Fibroblast of the aortic adventitia (primary cell): Measurements from ENCODE around the gene TWIST2. TPM values are rescaled to one million over a fixed set of nuclear protein-coding genes. Genes with fewer than 3 reads are reported as not detected.
A peak's percentile ranks its signal among the peaks of the same experiment; 100 is the strongest.

ENCODE experiments used
- DNase-seq: peaks from one replicate; pipeline ENCODE4 v3.0.0-alpha.2; 2010; ENCODE audit warnings: low read depth
- H3K4me3 ChIP-seq: 2 replicates; pipeline ENCODE4 v1.5.1; 2011; ENCODE audit warnings: low read depth, mild to moderate bottlenecking, control low read depth, low read length, moderate library complexity
- CTCF ChIP-seq: IDR thresholded peaks from 2 replicates; pipeline ENCODE4 v1.5.1; 2011; ENCODE audit warnings: mild to moderate bottlenecking, low read length, control low read depth, inconsistent platforms; ENCODE audit not compliant: insufficient read depth
- total RNA-seq: library from RNA; depleted of rRNA; stranded (reverse); fragments of >200 nt; gene quantifications from 2 replicates; pipeline ENCODE4 v1.2.3, GENCODE V29; 2012; ENCODE audit warnings: low replicate concordance

Gene TWIST2
- total RNA-seq, 1 donor: 64.1 TPM

DNA sequence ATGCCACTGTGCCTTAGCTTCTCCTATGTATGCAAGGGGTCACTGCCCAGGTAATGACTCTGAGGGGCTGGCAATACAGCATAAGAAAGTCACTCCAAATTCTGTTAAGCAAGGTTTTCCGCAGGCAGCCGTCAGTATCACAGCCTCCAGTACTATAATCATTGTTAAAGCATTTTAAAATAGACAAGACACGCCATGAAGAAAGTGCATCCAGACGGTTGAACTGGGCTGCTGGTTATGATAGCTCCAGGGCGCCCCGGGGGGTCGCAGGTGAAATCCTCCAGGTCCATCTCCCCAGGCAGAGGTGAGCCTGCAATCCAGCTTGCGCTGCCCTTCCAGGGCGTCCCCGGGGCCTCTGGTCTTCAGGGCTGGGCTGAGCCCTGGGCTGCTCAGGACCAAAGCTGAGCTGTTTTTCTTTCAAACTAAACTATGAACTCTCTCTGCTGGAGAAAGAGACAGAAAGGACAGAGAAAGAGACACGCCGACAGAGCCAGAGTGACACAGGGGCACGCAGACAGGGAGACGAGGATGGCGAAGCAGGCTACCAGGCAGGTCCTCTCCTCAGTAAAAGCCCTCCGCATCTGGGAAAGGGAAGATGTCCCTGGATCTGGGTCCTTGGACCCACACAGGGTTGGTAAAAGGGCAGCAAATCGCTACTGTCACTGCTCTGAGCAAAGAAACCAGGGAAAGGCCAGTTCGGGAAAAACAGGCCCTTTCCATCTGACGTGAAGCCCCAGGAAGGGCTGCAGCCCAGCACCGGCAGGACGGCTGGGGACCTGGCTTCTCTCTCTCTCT, 2.1 kb upstream of the TWIST2 start:
- peak; percentile 46 for DNase-seq
- peak overlapping the region; percentile 80 for H3K4me3 ChIP-seq
- TF ChIP-seq CTCF: no peak

GRCh38 chr2:238846378-238846627, 1.6 kb upstream of the TWIST2 start:
- no peak for TF ChIP-seq CTCF
- DNase-seq: peak; percentile 53
- peak overlapping the region; percentile 80 for H3K4me3 ChIP-seq

DNA sequence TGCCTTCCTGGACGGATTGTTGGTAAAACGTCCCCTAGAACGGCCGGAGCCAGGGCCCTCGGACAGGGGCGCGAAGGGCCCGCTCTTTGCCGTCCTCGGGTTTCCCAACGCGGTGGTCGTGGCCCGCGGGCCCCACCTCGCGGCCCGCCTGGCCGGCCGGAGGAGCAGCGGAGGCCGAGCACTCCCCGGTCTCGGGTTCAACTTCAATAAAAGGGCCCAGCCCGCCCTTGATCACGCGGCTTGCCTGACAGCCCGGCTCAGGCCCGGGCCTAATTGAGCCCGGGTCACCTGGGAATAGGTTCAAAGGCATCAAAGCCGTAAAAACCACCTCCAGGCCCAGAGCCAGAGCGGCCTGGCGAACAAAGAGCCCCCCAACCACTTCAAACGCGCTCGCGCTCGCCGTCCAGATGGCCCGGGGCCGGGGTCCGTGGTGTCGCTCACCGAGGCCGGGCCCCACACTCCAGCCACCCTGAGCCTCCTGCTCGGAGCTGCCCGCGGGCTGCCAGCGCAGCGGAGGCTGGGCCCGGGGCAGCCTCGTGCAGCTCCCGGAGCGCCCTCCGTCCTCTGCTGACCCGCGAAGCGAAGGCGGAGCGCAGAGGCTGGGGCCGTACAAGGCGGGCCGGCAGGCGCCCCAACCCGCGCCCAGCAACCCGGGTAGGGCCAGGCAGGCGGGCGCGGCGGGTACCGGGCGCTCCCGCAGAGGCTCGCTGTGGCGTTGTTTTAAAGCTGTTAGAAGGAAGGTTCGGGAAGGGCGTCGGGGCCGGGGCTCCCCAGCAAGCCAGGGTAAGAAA, 1.1 kb upstream of the TWIST2 start:
- TF ChIP-seq CTCF: peak; percentile 1
- peak; percentile 51 for DNase-seq
- H3K4me3 ChIP-seq: peak overlapping the region; percentile 80

DNA sequence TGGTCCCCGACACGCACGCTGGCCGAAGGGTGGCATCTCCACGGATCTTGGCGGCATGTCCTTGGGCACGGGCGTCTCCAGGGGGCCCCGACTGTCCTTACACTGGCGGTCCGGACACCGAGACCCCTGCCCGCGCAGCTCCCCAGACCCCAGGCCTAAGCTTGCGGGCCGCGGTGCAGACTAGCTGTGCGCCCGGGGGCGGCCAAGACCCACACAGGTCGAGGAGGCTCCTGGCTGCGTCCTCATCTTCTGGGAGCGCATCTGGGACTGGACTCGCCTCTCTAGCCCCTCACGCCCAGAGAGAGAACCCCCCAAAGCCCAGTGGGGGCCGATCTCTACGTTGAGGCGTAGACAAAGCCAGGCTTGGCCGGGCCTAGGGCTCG, 475 bp upstream of the TWIST2 start:
- TF ChIP-seq CTCF: no peak

DNA sequence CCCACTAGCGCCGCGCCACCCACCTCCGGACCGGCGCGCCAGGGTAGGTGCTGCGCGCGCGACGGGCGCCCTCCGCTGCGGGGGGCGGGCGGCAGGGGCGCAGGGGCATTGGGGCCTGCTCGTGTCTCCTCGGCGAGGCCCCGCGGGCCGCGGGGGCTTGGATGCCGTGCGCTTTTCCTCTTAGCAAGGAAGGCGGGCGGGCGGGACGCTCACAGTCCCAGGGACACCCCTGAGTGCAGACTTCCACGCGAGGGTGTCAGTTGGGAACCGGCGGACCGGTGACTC, 748 bp downstream of the TWIST2 start:
- H3K4me3 ChIP-seq: peak overlapping the region; percentile 75
- DNase-seq: no peak
- TF ChIP-seq CTCF: no peak

More for the DNA sequence above, 475 bp upstream of the TWIST2 start:
- DNase-seq: peak; percentile 44
- H3K4me3 ChIP-seq: peak overlapping the region; percentile 80

DNA sequence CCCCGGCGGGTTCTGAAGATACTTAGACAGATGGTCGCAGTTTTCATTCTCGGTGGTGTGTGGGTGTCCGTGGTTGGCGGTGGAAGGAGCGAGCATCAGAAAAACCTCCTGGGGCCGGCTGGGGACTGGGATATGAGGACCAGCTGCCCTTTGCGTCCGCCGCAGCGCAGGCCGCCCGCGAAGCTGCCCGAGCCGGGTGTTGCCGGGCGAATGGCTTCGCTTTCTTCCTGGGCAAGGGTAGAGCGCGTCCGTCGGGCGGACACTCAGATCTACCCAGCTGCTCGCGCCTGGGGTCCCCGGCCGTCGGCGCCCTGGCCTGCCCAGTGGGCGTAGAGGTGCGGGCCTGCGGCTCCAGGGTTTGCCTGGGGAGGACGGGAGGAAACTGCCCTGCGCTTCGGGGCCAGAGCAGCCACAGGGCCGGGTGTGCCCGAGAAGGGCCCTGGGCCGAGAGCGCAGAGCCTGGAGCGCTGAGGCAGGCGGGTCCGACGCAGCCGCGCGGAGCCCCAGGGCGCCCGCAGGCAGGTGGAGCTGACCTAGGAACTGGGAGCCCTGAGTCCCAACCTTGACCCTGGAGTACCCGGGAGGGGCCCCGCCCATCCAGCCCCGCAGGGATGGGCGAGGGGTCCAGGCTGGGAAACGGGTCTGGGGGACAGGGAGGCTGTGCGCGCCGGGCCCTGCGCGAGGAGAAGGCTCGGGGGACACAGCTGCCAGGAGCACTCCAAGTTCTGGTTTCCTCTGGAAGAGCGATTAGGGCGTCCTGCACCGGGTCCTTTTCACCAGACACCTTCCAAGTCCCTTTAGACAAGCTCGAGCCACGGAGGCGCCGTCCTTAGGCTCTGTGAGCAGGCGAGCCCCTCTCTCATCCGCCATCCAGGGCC, 1.3 kb downstream of the TWIST2 start:
- no peak for TF ChIP-seq CTCF
- H3K4me3 ChIP-seq: peak overlapping the region; percentile 75
- peak; percentile 45 for DNase-seq
